Choroid plexus epithelial cell (primary cell): ENCODE measurements around the gene NEMP2.

ENCODE experiments used
- DNase-seq: peaks from one replicate; pipeline ENCODE4 v3.0.0-alpha.2; 2010; ENCODE audit warnings: low read depth
- H3K4me3 ChIP-seq: 2 replicates; pipeline ENCODE4 v1.5.1; 2011; ENCODE audit warnings: low read depth, mild to moderate bottlenecking, control low read depth, low read length, moderate library complexity
- CTCF ChIP-seq: conservative IDR thresholded peaks from 2 replicates; pipeline ENCODE4 v1.5.1; 2011; ENCODE audit warnings: low read depth, mild to moderate bottlenecking, control low read depth, inconsistent platforms, low read length, moderate library complexity

Gene NEMP2

GRCh38 chr2:190570871-190571270 is 36.3 kb upstream of the NEMP2 start:
- TF ChIP-seq CTCF = no peak
- no peak overlapping the region for H3K4me3 ChIP-seq
- no peak for DNase-seq

- no peak for TF ChIP-seq CTCF
- no peak for DNase-seq
- no peak overlapping the region for H3K4me3 ChIP-seq
Observed at GRCh38 chr2:190569994-190570755, 35.7 kb upstream of the NEMP2 start.

- no peak for DNase-seq
- H3K4me3 ChIP-seq = no peak overlapping the region
- TF ChIP-seq CTCF = no peak
Observed at GRCh38 chr2:190564838-190565237, 30.3 kb upstream of the NEMP2 start.

- TF ChIP-seq CTCF = no peak
- no peak for DNase-seq
Observed at GRCh38 chr2:190563646-190564045, 29.1 kb upstream of the NEMP2 start.

GRCh38 chr2:190563109-190563508 is 28.6 kb upstream of the NEMP2 start:
- no peak overlapping the region for H3K4me3 ChIP-seq
- TF ChIP-seq CTCF = no peak
- DNase-seq = no peak

More at GRCh38 chr2:190563646-190564045, 29.1 kb upstream of the NEMP2 start:
- H3K4me3 ChIP-seq = no peak overlapping the region

- no peak for TF ChIP-seq CTCF
- no peak for DNase-seq
- no peak overlapping the region for H3K4me3 ChIP-seq
Observed at GRCh38 chr2:190562121-190562520, 27.6 kb upstream of the NEMP2 start.

GRCh38 chr2:190561094-190561493 is 26.6 kb upstream of the NEMP2 start:
- no peak for TF ChIP-seq CTCF
- DNase-seq = no peak
- no peak overlapping the region for H3K4me3 ChIP-seq
